Left lung (tissue), 10 donors: ENCODE measurements around the gene SLC6A11. TPM values are rescaled to one million over a fixed set of nuclear protein-coding genes. Genes with fewer than 3 reads are reported as not detected.

Source experiments
- ATAC-seq: fragments of 200-7000 bp; cut with Tn5 transposase; one replicate; pipeline ENCODE4 v1.9.1; 2020; ENCODE audit warnings: moderate library complexity
- DNase-seq, 4 donors: peaks; one replicate each; pipeline ENCODE4 v3.0.0-alpha.2; 2013 to 2020
- H3K27ac ChIP-seq, 2 donors: fragments of 200-600 bp; sonication (generic) in 1 of 2; one replicate each; pipeline versions ENCODE4 v1.5.0 to v1.8.0; 2020 to 2021
- H3K27me3 ChIP-seq, 2 donors: fragments of 200-600 bp; sonication (generic) in 1 of 2; one replicate each; pipeline versions ENCODE4 v1.5.0 to v1.8.0; 2020 to 2021
- H3K36me3 ChIP-seq, 2 donors: fragments of 200-600 bp; sonication (generic) in 1 of 2; one replicate each; pipeline versions ENCODE4 v1.5.0 to v1.8.0; 2020 to 2021
- H3K4me1 ChIP-seq, 2 donors: fragments of 200-600 bp; one replicate each; pipeline ENCODE4 v1.8.0; 2021
- H3K4me3 ChIP-seq, 2 donors: fragments of 200-600 bp; sonication (generic) in 1 of 2; one replicate each; pipeline versions ENCODE4 v1.5.0 to v1.8.0; 2020 to 2021; ENCODE audit warnings: mild to moderate bottlenecking in 1 of 2
- H3K9me3 ChIP-seq, 2 donors: fragments of 200-600 bp; sonication (generic) in 1 of 2; one replicate each; pipeline versions ENCODE4 v1.5.0 to v1.8.0; 2020 to 2021
- CTCF ChIP-seq, 2 donors: fragments of 200-600 bp; sonication (generic) in 1 of 2; IDR thresholded peaks; one replicate each; pipeline versions ENCODE4 v1.5.0 to v1.8.0; 2021; ENCODE audit warnings: antibody characterized with exemption in 2 of 2
- intact Hi-C, 2 donors: fragments of 100-400 bp; cut with DNase I; formaldehyde crosslinking; loops; one replicate each; pipeline versions ENCODE4 v1.11.2 to v1.14.2; 2022
- polyA plus RNA-seq, 6 donors: library from polyadenylated mRNA; unstranded; fragments of 120-200 nt; gene quantifications; one replicate each; pipeline ENCODE4 v1.2.1, GENCODE V29; 2013; ENCODE audit not compliant: insufficient read length in 6 of 6
- total RNA-seq, 2 donors: library from RNA; stranded (reverse); fragmentation: NEBNext Ultra II Directional; extraction: Animal tissue kit (Norgen Biotek cat#: 25700); gene quantifications; one replicate each; pipeline ENCODE4 v1.2.1, GENCODE V29; 2021
- donor health status: DM: no; HTN: yes; CAD: no.
- donor health status: DM: no; HTN: no; CAD: no.

The SLC6A11 gene
- total and polyA plus RNA-seq, 8 donors = 0.07 to 0.31 (median 0.18) TPM; not detected in 2

DNA sequence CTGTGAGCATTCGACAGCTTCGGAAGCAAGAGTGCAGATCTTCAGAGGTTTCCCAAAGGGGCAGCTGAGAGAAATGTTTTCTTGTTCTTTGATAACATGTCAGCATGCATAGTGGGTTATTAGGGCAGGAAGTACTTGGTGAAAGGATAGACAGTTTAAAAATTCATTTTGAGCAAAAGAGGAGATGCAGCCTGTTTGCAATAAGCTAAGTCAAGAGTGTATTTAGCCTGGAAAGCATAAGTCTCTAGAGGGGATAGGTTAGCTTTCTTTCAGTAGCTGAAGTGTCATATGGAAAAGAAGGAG is 7.4 kb downstream of the SLC6A11 start:
- H3K27ac ChIP-seq = no peak overlapping the region
- intact Hi-C loops = no loop called here

DNA sequence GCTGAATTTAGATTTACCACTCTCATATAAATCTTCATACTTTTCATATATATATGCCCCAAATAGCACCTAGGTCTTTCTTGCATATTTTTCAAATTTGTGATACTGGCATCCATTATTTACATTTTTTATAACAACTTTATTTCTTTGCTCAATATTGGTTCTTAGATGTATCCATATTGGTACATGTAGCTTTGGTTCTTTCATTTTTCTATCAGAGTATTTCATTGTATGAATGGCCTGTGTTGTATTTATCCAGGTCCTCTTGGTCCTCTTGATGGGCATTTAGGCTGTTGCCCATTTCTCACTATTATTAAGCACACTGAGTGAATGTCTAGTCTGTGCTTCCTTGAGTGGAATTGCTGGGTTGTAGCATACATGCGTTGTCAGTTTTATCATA is 8.4 kb downstream of the SLC6A11 start:
- Histone ChIP-seq H3K27me3 (peaks cover 0 to 17% of the 10 kb centered on the region in 2 donors), H3K4me3 (no peak overlapping the region), H3K9me3 (no peaks in the 10 kb centered on the region), H3K36me3 (no peaks in the 10 kb centered on the region), H3K4me1 (no peaks in the 10 kb centered on the region), H3K27ac (no peak overlapping the region)
- DNase-seq = no peak
- TF ChIP-seq CTCF (IDR thresholded peaks at IDR 0.05) = no peak
- ATAC-seq = no peak
- intact Hi-C loops = no loop called here

More for the DNA sequence above, 7.4 kb downstream of the SLC6A11 start:
- Histone ChIP-seq H3K36me3 (no peaks in the 10 kb centered on the region), H3K4me1 (no peaks in the 10 kb centered on the region), H3K4me3 (no peak overlapping the region), H3K27me3 (peaks cover 1 to 18% of the 10 kb centered on the region in 2 donors), H3K9me3 (no peaks in the 10 kb centered on the region)
- no peak for TF ChIP-seq CTCF (IDR thresholded peaks at IDR 0.05)
- DNase-seq (no peak), ATAC-seq (no peak)

DNA sequence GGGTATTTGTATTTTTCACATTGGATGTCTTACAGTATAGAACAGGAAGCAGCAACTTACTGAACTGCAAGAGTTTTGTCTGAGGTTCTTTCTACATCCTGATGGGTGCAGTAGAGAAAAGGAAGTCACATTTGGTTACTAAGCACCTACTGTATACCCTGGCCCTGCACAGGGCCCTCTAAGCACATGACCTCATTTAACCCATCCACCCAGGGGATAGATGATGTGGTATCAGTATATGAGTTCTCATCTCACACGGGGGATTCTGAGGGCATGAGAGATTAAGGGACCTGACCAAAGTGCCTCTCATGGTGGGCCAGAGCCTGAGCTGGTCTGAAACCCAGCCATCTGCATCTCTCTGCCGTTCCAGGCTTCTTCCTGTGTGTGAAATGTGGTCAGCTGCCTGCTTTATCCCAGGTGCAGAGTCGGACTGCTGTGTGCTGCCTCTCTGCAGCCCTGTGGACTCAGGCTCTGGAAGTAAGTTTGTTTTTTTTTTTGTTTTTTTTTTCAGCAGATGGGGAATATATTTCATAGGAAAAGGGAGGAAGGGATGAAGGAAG is 17.9 kb downstream of the SLC6A11 start:
- intact Hi-C loops = no loop called here

GRCh38 chr3:10834951-10835350 is 18.9 kb downstream of the SLC6A11 start:
- H3K4me3 ChIP-seq = no peak overlapping the region
- intact Hi-C loops = no loop called here
- H3K4me1 ChIP-seq = no peaks in the 10 kb centered on the region
- H3K27ac ChIP-seq = no peak overlapping the region
- H3K36me3 ChIP-seq = no peaks in the 10 kb centered on the region
- ATAC-seq = no peak
- no peaks in the 10 kb centered on the region for H3K9me3 ChIP-seq
- TF ChIP-seq CTCF (IDR thresholded peaks at IDR 0.05) = no peak
- H3K27me3 ChIP-seq = peaks cover 0 to 29% of the 10 kb centered on the region in 2 donors
- DNase-seq = no peak

More for the DNA sequence above, 17.9 kb downstream of the SLC6A11 start:
- Histone ChIP-seq H3K36me3 (no peaks in the 10 kb centered on the region), H3K27me3 (peaks cover 0 to 21% of the 10 kb centered on the region in 2 donors), H3K4me3 (no peak overlapping the region), H3K27ac (no peak overlapping the region), H3K4me1 (no peaks in the 10 kb centered on the region), H3K9me3 (no peaks in the 10 kb centered on the region)
- no peak for ATAC-seq
- DNase-seq = no peak
- no peak for TF ChIP-seq CTCF (IDR thresholded peaks at IDR 0.05)

GRCh38 chr3:10835406-10835805 is 19.4 kb downstream of the SLC6A11 start:
- no peak for TF ChIP-seq CTCF (IDR thresholded peaks at IDR 0.05)

More at GRCh38 chr3:10835406-10835805, 19.4 kb downstream of the SLC6A11 start:
- Histone ChIP-seq H3K9me3 (no peaks in the 10 kb centered on the region), H3K27ac (no peak overlapping the region), H3K36me3 (no peaks in the 10 kb centered on the region), H3K4me1 (no peaks in the 10 kb centered on the region), H3K4me3 (no peak overlapping the region), H3K27me3 (peaks cover 0 to 32% of the 10 kb centered on the region in 2 donors)
- DNase-seq (no peak), ATAC-seq (no peak)
- intact Hi-C loops = no loop called here
